GM15510 (cell line): ENCODE data around the gene NUDT21.

Experiments used
- POLR2A ChIP-seq: IDR thresholded peaks from 3 replicates; pipeline ENCODE4 v1.6.1; 2011; ENCODE audit warnings: borderline replicate concordance; ENCODE audit not compliant: insufficient read length; ENCODE audit errors: extremely low read depth

The NUDT21 gene

GRCh38 chr16:56413381-56413780 lies 37.8 kb downstream of the NUDT21 start:
- TF ChIP-seq POLR2A: no peak

DNA sequence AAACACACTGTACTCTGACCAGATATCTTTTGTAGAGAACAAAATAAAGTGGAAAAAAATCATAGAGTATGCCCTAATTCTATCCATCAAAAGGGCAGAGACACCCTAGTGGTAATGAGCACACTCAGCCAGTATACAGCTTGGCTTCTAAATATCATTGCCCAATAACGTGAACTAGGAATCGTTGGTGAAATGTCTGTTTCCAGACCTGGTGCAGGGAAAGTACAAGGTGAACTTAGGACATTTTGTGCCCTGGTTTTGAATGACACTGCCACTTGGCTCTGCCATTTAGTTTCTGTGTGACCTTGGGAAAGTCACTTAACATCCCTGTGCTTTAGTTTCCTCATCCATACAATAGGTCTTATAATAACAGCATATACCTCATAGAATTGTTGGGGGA lies 39.5 kb downstream of the NUDT21 start:
- TF ChIP-seq POLR2A: no peak

DNA sequence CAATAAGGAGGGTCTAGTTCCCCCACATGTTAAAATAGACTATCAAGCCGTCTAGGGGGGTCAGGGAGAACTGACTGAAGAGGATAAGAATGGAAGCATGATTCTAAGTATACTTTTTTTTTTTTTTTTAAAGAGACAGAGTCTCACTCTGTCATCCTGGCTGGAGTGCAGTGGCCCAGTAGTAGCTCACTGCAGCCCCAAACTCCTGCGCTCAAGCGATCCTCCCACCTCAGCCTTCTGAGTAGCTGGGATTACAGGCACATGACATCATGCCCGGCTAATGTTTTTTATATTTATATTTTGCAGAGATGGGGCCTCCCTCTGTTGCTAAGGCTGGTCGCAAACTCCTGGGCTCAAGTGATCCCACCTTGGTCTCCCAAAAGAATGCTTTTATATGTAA lies 40.0 kb downstream of the NUDT21 start:
- TF ChIP-seq POLR2A: no peak

DNA sequence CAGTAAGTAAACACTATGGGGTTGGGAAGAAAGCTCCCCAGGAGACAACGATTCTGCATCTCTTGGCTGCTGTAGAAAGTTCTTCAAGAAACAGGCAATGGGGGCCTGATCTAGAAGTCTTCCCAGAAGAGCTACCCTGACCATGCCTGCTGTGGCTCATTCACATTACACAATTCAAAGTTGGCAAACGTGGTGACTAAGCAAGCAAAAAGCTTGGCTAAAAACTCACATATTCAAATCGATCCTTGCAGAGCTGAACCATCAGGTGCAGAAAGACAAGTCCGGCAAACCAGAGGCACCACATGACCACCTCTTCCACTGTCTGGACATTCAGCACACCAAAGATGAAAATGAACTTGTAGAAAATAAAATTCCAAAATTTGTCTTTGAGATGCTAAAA lies 41.9 kb downstream of the NUDT21 start:
- TF ChIP-seq POLR2A: no peak

- TF ChIP-seq POLR2A: no peak
Measured at GRCh38 chr16:56408379-56409098, 42.6 kb downstream of the NUDT21 start.

GRCh38 chr16:56405977-56406672 lies 45.0 kb downstream of the NUDT21 start:
- TF ChIP-seq POLR2A: no peak

DNA sequence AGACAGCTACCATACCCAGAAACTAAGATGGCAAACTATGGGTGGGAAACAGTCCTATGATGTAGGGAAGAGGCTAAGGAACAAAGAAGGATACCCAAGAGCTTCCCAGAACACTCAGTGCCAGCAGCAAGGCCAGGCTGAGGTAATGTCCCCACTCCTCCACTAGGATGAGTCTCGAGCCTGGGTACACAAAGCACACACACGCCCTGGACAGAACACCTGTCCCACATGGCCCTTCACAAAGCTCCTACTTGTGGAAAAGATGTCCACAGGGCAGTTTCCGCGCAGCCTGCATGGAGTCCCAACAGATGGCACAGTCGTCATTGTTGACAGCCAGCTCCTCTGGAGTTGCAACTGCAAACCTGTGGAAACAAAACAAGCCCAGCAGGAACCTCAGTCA lies 49.6 kb downstream of the NUDT21 start:
- no peak for TF ChIP-seq POLR2A

DNA sequence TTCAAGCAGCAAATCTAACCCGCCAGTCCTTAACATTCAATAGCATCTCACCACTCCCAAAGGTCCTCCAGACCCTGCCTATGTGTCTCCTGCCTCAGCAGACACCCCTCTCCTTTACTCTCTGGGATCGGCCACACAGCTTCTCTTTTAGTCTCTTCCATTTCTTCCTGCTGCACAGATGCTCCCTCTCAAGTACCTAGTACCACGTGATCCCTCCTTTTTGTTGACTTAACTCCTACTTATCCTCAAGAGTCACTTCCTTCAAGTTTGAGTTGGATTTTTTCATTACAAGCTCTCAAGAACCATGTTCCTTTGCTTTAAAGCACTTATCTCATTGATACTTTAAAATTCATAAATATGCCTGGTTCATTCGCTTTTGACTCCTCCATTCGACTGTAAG lies 50.7 kb downstream of the NUDT21 start:
- TF ChIP-seq POLR2A: no peak

- no peak for TF ChIP-seq POLR2A
Measured at GRCh38 chr16:56399486-56399885, 51.6 kb downstream of the NUDT21 start.

GRCh38 chr16:56399047-56399446 lies 52.1 kb downstream of the NUDT21 start:
- no peak for TF ChIP-seq POLR2A

- no peak for TF ChIP-seq POLR2A
Measured at GRCh38 chr16:56389554-56389953, 61.6 kb downstream of the NUDT21 start.

DNA sequence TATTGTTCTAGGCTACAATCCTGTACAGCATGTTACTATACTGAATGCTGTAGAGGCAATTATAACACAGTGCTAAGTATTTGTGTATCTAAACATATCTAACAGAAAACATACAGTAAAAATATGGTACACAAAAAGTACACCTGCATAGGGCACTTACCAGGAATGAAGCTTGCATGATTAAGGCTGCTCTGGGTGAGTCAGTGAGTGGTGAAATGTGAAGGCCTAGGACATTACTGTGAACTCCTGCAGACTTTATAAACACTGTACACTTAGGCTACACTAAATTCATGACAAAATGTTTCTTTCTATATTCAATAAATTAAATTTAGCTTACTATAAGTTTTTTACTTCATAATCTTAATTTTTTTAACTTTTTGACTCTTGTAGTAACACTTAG lies 62.9 kb downstream of the NUDT21 start:
- no peak for TF ChIP-seq POLR2A

- TF ChIP-seq POLR2A: no peak
Measured at GRCh38 chr16:56387396-56387795, 63.7 kb downstream of the NUDT21 start.

- TF ChIP-seq POLR2A: no peak
Measured at GRCh38 chr16:56384074-56384721, 66.9 kb downstream of the NUDT21 start.

GRCh38 chr16:56382901-56383355 lies 68.2 kb downstream of the NUDT21 start:
- no peak for TF ChIP-seq POLR2A

DNA sequence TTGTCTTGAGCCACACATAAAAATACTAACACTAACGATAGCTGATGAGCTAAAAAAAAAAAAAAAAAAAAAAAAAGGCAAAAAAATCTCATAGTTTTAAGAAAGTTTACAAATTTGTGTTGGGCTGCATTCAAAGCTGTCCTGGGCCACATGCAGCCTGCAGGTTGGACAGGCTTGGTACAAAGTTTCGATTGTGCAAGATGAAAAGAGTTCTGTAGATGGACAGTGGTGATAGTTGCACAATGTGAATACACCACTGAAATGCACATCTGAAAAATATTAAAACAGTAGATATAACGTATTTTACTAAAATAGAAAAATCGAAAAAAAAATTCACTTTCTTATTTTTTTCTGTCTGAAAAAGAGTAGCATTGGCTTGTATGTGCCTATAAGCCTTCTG lies 68.7 kb downstream of the NUDT21 start:
- TF ChIP-seq POLR2A: no peak
